Measurements from ENCODE around the gene EYS. TPM values are rescaled to one million over a fixed set of nuclear protein-coding genes. Genes with fewer than 3 reads are reported as not detected.

EYS gene
- total RNA-seq, 4 donors from 2014 or later, result under 0.01 TPM; not detected in 3

- intact Hi-C loops (cut with DNase I), result no loop called here
- 38% methylated on average over 4 of the region's 4 CpGs for WGBS
Measured at GRCh38 chr6:64505312-64505711, 1201.7 kb downstream of the EYS start.

DNA sequence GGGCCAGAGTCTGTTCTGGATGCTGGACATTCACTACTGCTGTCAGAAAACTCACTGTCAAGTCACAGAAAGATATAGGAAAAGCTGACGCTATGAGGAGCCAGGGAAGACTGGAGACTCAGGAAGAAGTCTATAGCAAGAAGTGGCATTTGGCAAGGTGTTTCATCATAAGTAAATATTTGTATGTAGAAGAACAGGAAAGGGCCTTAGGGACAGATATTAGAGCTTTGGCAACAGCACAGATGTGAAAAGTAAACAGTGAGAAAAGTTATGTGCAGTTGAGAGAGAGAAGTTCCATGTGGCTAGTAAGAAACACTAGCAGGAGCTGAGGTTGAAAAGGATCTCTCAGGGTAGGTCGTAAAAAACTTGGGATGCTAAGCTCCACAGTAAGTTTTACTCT lies 1202.5 kb downstream of the EYS start:
- Histone ChIP-seq H3K9me3 (no peaks in the 10 kb centered on the region), H3K27ac (replicated peaks in 1 of 4) (no peak overlapping the region), H3K4me1 (peaks cover 0 to 13% (median 2%) of the 10 kb centered on the region in 4 donors), H3K4me3 (no peak overlapping the region), H3K27me3 (no peaks in the 10 kb centered on the region), H3K36me3 (no peaks in the 10 kb centered on the region)
- 40% methylated on average over 2 of the region's 2 CpGs for WGBS
- TF ChIP-seq POLR2A (IDR thresholded peaks at IDR 0.05; ENCODE audit: low read depth) (no peak), EP300 (IDR thresholded peaks at IDR 0.05) (no peak), POLR2AphosphoS5 (IDR thresholded peaks at IDR 0.05) (no peak)
- TF ChIP-seq, protein P1, sequence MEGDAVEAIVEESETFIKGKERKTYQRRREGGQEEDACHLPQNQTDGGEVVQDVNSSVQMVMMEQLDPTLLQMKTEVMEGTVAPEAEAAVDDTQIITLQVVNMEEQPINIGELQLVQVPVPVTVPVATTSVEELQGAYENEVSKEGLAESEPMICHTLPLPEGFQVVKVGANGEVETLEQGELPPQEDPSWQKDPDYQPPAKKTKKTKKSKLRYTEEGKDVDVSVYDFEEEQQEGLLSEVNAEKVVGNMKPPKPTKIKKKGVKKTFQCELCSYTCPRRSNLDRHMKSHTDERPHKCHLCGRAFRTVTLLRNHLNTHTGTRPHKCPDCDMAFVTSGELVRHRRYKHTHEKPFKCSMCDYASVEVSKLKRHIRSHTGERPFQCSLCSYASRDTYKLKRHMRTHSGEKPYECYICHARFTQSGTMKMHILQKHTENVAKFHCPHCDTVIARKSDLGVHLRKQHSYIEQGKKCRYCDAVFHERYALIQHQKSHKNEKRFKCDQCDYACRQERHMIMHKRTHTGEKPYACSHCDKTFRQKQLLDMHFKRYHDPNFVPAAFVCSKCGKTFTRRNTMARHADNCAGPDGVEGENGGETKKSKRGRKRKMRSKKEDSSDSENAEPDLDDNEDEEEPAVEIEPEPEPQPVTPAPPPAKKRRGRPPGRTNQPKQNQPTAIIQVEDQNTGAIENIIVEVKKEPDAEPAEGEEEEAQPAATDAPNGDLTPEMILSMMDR (IDR thresholded peaks at IDR 0.05), result no peak
- intact Hi-C loops (cut with DNase I), result no loop called here
- no peak for DNase-seq (ENCODE audit: extremely low spot score)

More at GRCh38 chr6:64505312-64505711, 1201.7 kb downstream of the EYS start:
- DNase-seq (ENCODE audit: extremely low spot score), result no peak
- Histone ChIP-seq H3K27me3 (no peaks in the 10 kb centered on the region), H3K4me1 (peaks cover 0 to 13% (median 2%) of the 10 kb centered on the region in 4 donors), H3K4me3 (no peak overlapping the region), H3K9me3 (no peaks in the 10 kb centered on the region), H3K27ac (replicated peaks in 1 of 4) (no peak overlapping the region), H3K36me3 (no peaks in the 10 kb centered on the region)
- no peak for TF ChIP-seq EP300 (IDR thresholded peaks at IDR 0.05)
- TF ChIP-seq, protein P1 (IDR thresholded peaks at IDR 0.05), result peak in 1 of 3 experiments; percentile 18

DNA sequence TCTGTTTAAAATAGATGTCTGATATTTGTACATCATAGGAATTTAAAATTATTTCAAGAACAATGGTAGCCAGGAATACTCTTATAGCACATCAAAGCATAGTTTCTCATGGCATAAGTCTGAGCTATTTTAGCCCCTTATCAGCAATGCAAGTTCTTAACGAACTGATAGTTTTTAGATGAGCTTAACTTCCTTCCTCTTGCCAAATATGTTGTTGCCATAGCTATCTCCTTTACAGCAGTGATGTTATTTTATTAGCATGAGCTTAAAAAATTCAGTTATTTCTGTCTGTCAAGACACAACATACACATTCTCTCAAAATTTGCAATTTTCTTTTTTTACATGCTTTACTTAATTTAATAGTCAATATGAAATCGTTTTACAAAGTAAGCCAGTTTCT lies 1204.2 kb downstream of the EYS start:
- H3K36me3 ChIP-seq, result no peaks in the 10 kb centered on the region
- intact Hi-C loops (cut with DNase I), result no loop called here
- no peak for DNase-seq (ENCODE audit: extremely low spot score)
- no peak for TF ChIP-seq POLR2AphosphoS5 (IDR thresholded peaks at IDR 0.05)
- TF ChIP-seq EP300 (IDR thresholded peaks at IDR 0.05), result no peak
- TF ChIP-seq, protein P1 (IDR thresholded peaks at IDR 0.05), result no peak
- H3K4me1 ChIP-seq, result peaks cover 0 to 13% (median 2%) of the 10 kb centered on the region in 4 donors
- no peak overlapping the region for H3K4me3 ChIP-seq
- no peak overlapping the region for H3K27ac ChIP-seq (replicated peaks in 1 of 4)
- WGBS, result 8% methylated on average over 2 of the region's 2 CpGs
- no peaks in the 10 kb centered on the region for H3K9me3 ChIP-seq
- H3K27me3 ChIP-seq, result no peaks in the 10 kb centered on the region

- DNase-seq (ENCODE audit: extremely low spot score), result no peak
- 86% methylated on average over 2 of the region's 2 CpGs for WGBS
- H3K4me3 ChIP-seq, result no peak overlapping the region
- H3K36me3 ChIP-seq, result no peaks in the 10 kb centered on the region
- intact Hi-C loops (cut with DNase I), result no loop called here
- no peaks in the 10 kb centered on the region for H3K27me3 ChIP-seq
- H3K9me3 ChIP-seq, result no peaks in the 10 kb centered on the region
- TF ChIP-seq POLR2AphosphoS5 (IDR thresholded peaks at IDR 0.05), result no peak
- TF ChIP-seq, protein P1 (IDR thresholded peaks at IDR 0.05), result no peak
- TF ChIP-seq POLR2A (IDR thresholded peaks at IDR 0.05; ENCODE audit: low read depth), result no peak
- TF ChIP-seq EP300 (IDR thresholded peaks at IDR 0.05), result no peak
- H3K4me1 ChIP-seq, result no peaks in the 10 kb centered on the region
- H3K27ac ChIP-seq (replicated peaks in 1 of 4), result no peak overlapping the region
Measured at GRCh38 chr6:64497634-64498033, 1209.4 kb downstream of the EYS start.

DNA sequence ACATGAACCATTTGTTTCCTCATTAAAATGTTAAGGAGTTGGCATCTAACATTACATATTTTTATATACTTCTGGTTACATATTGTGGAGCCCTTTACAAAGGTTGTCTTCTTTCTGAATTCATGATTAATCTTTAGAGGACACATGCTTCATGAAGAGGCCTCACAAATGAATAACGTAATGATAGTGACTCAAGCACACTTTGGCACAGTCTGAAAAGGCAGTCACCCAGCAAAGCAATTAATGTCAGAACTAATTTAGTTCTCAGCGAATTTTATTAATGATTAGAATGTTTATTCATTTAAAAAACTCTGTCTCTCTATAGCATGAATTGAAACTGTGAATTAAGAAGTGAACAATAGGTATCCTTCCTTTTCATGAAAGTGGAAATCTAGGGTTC lies 1217.3 kb downstream of the EYS start:
- no peak overlapping the region for H3K4me3 ChIP-seq
- no peak overlapping the region for H3K27ac ChIP-seq (replicated peaks in 1 of 4)
- WGBS, result 31% methylated on average over 2 of the region's 2 CpGs
- TF ChIP-seq POLR2AphosphoS5 (IDR thresholded peaks at IDR 0.05), result no peak
- TF ChIP-seq EP300 (IDR thresholded peaks at IDR 0.05), result no peak
- TF ChIP-seq, protein P1 (IDR thresholded peaks at IDR 0.05), result no peak
- TF ChIP-seq POLR2A (IDR thresholded peaks at IDR 0.05; ENCODE audit: low read depth), result no peak
- no peaks in the 10 kb centered on the region for H3K36me3 ChIP-seq
- H3K27me3 ChIP-seq, result no peaks in the 10 kb centered on the region
- H3K4me1 ChIP-seq, result no peaks in the 10 kb centered on the region
- no peaks in the 10 kb centered on the region for H3K9me3 ChIP-seq
- no peak for DNase-seq (ENCODE audit: extremely low spot score)
- intact Hi-C loops (cut with DNase I), result no loop called here
